HG03432 (cell line): ENCODE results near the gene CNTD1.

Source experiments
- ATAC-seq: cut with Tn5 transposase; IDR thresholded peaks from one replicate; pipeline ENCODE4 v1.9.1; 2021; ENCODE audit warnings: mild to moderate bottlenecking, moderate library complexity; ENCODE audit not compliant: unreplicated experiment

Gene CNTD1

GRCh38 chr17:42803074-42803883 is 4.6 kb downstream of the CNTD1 start:
- ATAC-seq, result no peak

GRCh38 chr17:42804918-42805367 is 6.3 kb downstream of the CNTD1 start:
- no peak for ATAC-seq

DNA sequence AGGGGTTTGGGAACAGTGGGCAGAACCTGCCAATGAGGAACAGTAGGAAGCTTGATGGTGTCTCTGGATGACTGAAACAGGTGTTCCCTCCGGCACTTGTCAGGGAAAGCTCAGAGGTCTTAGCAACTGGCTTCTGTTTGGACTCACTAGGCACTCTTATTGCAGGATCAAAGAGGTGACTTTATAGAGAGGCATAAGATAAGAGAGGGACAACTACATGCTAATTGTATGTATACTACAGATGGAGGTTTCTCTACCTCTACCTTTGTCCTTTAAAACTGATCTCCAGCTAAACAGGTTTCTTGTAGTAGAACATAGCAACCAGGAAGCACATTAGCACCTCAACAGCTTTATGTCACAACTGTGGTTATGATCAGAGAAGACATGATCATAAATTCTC is 7.6 kb downstream of the CNTD1 start:
- no peak for ATAC-seq

DNA sequence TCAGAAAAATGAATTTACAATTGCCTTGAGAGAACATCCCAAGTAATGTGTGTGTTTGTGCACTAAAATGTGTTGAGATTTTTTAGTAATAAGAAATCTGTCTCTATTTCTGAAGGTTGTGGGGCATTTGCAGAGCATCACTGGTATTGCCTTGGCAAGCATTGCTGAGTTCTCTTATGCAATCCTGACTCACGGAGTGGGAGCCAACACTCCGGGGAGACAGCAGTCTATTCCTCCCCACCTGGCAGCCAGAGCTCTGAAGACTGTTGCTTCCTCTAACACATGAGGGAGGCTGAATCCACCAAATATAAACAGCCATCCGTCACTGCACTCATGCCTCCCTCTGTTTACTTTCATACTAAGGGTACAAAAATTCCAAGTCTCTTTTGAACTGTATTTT is 10.6 kb downstream of the CNTD1 start:
- no peak for ATAC-seq

DNA sequence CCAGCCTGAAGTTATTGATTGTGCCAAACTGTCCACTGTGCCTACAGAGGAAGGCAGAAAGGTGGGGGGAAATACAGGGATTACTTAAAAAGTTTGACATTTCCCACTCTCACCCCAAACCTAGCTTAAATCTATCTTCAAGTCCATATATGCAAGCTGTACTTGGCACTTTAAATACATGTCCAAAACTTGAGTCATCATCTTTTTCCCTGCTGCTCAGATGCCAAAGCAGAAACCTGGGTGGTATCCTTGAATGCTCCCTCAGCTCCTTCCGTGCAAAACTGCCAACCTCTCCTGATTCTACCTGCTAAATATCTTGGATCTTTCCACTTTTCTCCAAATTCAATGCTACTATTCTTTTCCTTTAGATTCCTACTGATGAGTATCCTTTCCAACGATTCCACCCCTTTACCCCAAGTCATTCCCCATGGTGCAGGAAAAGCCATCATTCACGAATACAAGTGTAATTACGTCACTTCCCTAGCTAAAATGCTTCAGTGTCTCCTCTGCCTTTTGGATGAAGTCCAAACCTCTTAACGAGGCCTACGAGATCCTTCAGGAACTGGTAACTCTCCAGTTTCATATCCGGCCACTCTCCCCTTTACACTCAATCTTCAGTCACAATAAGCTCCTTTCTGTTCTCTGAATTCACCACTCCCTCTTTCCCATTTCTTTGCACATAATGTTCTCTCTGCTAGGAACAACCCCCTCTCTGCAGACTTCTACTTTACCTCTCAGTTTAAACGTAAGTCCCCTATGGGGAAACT is 16.2 kb downstream of the CNTD1 start:
- ATAC-seq, result no peak

GRCh38 chr17:42817866-42818265 is 19.2 kb downstream of the CNTD1 start:
- ATAC-seq, result no peak

GRCh38 chr17:42818379-42818778 is 19.7 kb downstream of the CNTD1 start:
- no peak for ATAC-seq

- ATAC-seq, result no peak
These were observed 21.4 kb downstream of the CNTD1 start for GRCh38 chr17:42819939-42820535.

DNA sequence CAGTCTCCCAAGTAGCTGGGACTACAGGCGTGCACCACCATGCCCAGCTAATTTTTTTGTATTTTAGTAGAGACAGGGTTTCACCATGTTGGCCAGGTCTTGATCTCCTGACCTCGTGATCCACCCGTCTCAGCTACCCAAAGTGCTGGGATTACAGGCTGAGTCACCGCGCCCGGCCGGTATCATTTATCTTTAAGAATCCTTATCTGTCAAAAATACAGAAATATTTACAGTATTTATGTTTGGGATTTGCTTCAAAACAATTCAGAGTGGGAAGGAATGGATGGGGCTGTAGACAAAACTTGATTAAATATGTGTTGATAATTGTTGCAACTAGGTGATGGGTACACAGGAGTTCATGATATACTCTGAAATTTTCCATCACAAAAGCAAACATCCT is 22.5 kb downstream of the CNTD1 start:
- ATAC-seq, result no peak

DNA sequence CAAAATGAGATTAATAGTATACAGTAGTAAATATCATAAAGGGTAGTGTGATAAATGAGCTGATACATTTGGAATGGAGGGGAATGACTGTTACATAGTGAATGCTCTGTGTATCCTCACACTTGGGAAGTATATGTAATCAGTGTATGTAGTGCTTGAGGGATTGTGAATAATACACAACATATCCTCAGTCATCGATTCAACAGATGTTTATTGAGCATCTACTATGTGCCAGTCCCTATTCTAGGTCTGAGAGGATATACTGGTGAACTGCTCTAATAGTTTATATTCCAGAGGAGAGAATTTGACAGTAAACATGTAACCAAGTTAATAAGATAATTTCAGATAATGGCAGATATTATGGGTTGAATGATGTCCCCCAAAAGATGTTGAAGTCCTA is 28.8 kb downstream of the CNTD1 start:
- no peak for ATAC-seq

- ATAC-seq, result no peak
These were observed 32.3 kb downstream of the CNTD1 start for GRCh38 chr17:42830971-42831370.

GRCh38 chr17:42832213-42832933 is 33.7 kb downstream of the CNTD1 start:
- ATAC-seq, result no peak

- peak; percentile 87 for ATAC-seq
These were observed 34.5 kb downstream of the CNTD1 start, which contains the start of gene PSME3 for GRCh38 chr17:42832934-42833766. Gene PSME3 (plus strand): TSS chr17:42833397. CDS start chr17:42833632, 235 bp downstream.

DNA sequence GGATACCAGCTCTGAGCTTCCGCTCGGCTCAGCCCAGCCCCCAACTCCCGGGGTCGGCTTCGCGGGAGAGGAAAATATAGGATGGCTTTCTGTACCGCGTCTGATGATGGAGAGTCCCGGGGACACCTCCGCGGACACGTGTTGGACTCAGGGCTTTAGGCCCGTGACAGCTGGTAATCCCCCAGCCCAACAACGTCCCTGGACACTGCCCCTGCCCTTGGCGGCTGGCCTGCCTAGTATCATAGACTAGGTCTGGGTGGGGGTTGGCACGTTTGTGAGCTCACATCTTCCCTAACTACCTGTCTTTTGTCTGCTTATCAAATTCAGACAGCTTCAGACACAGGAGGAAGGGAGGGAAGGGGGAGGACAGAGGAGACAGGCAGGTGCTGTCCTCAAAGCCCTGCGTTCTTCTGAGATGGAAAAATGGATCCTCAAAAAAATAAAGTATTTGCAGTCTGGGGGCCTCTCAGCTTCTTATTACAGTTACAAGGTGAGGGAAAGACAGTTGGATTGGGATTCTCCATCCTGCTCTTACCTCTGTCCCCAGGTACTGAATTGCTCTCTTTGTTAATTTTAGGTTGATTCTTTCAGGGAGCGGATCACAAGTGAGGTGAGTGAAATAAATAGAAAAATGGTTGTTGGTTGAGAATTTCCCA is 35.2 kb downstream of the CNTD1 start:
- ATAC-seq, result no peak

DNA sequence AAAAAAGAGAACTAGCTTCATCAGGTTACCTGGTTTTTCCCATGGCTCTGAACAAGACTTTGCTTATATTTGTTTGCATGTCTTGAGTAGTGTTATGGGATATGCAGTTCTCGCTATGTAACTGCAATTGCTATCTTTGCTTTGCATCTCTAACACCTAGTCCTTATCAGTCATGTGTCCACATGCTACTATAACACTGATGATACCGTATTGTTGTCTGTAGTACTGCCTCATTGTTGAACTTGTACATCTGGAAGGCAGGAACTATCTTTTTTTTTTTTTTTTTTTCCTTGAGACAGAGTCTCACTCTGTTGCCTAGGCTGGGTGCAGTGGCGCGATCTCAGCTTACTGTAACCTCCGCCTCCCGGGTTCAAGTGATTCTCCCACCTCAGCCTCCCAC is 37.1 kb downstream of the CNTD1 start:
- no peak for ATAC-seq

- no peak for ATAC-seq
These were observed 43.5 kb downstream of the CNTD1 start for GRCh38 chr17:42841975-42842685.

GRCh38 chr17:42843358-42843934 is 44.8 kb downstream of the CNTD1 start:
- no peak for ATAC-seq

DNA sequence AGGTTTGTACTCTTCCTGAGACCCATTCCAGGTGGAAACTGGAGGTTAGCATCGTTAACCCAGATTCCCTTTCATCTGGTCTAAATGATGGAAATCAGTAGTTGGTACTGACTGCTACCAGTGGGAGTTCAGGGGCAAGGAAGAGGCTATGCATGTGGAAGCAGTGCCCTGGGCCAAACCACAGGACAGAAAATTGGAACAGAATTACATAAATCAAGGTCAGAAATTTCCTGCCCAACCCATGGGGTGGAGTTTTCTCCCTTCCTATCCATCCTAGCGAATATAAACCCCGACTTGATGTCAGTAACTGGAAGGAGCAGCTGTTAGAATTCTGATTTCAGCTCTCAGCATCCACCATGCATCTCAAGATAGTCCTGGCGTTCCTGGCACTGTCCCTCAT is 45.6 kb downstream of the CNTD1 start, which contains the start of gene AOC2:
Gene AOC2 (plus strand): TSS at position 310 of the 400 bp plus-strand sequence. CDS start 47 bp downstream, at position 357.
- ATAC-seq, result no peak
